Kidney (tissue), 14 donors: Measurements from ENCODE around the gene YBX2. TPM values are rescaled to one million over a fixed set of nuclear protein-coding genes. Genes with fewer than 3 reads are reported as not detected.

Source experiments
- DNase-seq, 5 donors: peaks; one replicate each; pipeline ENCODE4 v3.0.0-alpha.2; 2013 to 2020
- FAIRE-seq: peaks from 2 replicates; lab custom pipeline; 2012; peaks lifted over from hg19 to GRCh38; lab: Jason Lieb, UNC
- H3K27ac ChIP-seq, 2 donors: one replicate each; pipeline ENCODE4 v1.7.0; 2013; ENCODE audit warnings: low read depth in 2 of 2, low read length in 2 of 2, inconsistent platforms in 1 of 2
- H3K27me3 ChIP-seq: one replicate; pipeline ENCODE4 v1.7.1; 2013; ENCODE audit warnings: low read length, inconsistent platforms; ENCODE audit not compliant: control insufficient read depth, insufficient read depth
- H3K36me3 ChIP-seq, 3 donors: one replicate each; pipeline versions ENCODE4 v1.7.0 to v1.7.1; 2013; ENCODE audit warnings: low read length in 3 of 3, control low read depth in 1 of 3, inconsistent platforms in 1 of 3; ENCODE audit not compliant: insufficient read depth in 3 of 3, control insufficient read depth in 2 of 3
- H3K4me1 ChIP-seq, 3 donors: one replicate each; pipeline versions ENCODE4 v1.7.0 to v1.7.1; 2013; ENCODE audit warnings: low read length in 3 of 3, inconsistent platforms in 1 of 3, low read depth in 1 of 3; ENCODE audit not compliant: control insufficient read depth in 2 of 3, insufficient read depth in 2 of 3
- H3K4me3 ChIP-seq, 3 donors: one replicate each; pipeline versions ENCODE4 v1.7.0 to v1.8.1; 2013; ENCODE audit warnings: low read length in 3 of 3, control low read depth in 1 of 3, inconsistent platforms in 1 of 3
- H3K9ac ChIP-seq, 3 donors: one replicate each; pipeline versions ENCODE4 v1.7.0 to v1.7.1; 2013; ENCODE audit warnings: low read length in 3 of 3, control low read depth in 1 of 3, inconsistent platforms in 1 of 3
- H3K9me3 ChIP-seq, 3 donors: one replicate each; pipeline versions ENCODE4 v1.7.0 to v1.7.1; 2013; ENCODE audit warnings: low read length in 3 of 3, control low read depth in 1 of 3, inconsistent platforms in 1 of 3; ENCODE audit not compliant: control insufficient read depth in 2 of 3, insufficient read depth in 1 of 3
- intact Hi-C: fragments of 100-400 bp; cut with DNase I; formaldehyde crosslinking; loops from one replicate; pipeline ENCODE4 v1.11.1; 2022
- polyA plus RNA-seq: library from polyadenylated mRNA; stranded (reverse); fragments of 350-450 nt; fragmentation: Illumina TruSeq; extraction: RNeasy Lipid Tissue Mini Kit (QIAGEN cat#74804); gene quantifications from one replicate; pipeline ENCODE4 v1.2.3, GENCODE V29; 2014; ENCODE audit warnings: low read depth, low replicate concordance; ENCODE audit not compliant: insufficient read depth
- total RNA-seq: library from RNA; stranded (reverse); fragmentation: NEBNext Ultra II Directional; extraction: Animal tissue kit (Norgen Biotek cat#: 25700); gene quantifications from one replicate; pipeline ENCODE4 v1.2.1, GENCODE V29; 2021
- TF ChIP-seq, protein P1 (sequence below): IDR thresholded peaks from 3 replicates; pipeline ENCODE4 v1.5.1; 2012; ENCODE audit warnings: mild to moderate bottlenecking, moderate library complexity, borderline replicate concordance; ENCODE audit not compliant: insufficient read depth; ENCODE audit errors: extremely low read depth
- donor health status: control.
- donor health status: control.
- donor health status: control.
- donor health status: control.
- donor health status: control.
- donor health status: DM: yes; HTN: yes; CAD: no.
- donor health status: Normal renal cell carcinoma (clear cell type).

The YBX2 gene
- total and polyA plus RNA-seq, 2 donors from 2014 or later, result 1.3 to 3.3 TPM

DNA sequence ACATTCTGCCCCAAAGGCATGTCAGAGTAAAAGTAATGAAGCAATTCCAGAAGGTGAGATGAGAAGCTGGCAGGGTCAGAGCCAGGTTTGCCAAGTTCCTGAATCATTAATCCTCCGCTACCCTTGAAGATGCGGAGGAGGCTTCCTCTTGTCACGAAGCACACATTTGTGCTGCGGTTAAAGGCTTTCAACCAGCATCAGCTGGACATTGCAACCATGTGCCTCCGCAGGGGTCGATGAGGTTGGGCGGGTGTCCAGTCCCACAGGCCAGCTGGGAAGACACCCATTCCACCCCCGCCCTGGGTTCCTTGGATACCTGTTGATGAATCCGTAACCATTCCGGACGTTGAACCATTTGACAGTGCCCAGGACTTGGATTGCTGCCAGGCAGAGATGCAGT lies 1.3 kb downstream of the YBX2 start:
- Histone ChIP-seq H3K4me1 (peaks cover 0 to 15% (median 14%) of the 10 kb centered on the region in 3 donors), H3K4me3 (no peak overlapping the region), H3K27me3 (peaks cover 3% of the 10 kb centered on the region), H3K9ac (no peak overlapping the region), H3K27ac (peak overlapping the region in 1 of 2 donors; percentile 43), H3K36me3 (no peaks in the 10 kb centered on the region), H3K9me3 (no peaks in the 10 kb centered on the region)
- TF ChIP-seq, protein P1, sequence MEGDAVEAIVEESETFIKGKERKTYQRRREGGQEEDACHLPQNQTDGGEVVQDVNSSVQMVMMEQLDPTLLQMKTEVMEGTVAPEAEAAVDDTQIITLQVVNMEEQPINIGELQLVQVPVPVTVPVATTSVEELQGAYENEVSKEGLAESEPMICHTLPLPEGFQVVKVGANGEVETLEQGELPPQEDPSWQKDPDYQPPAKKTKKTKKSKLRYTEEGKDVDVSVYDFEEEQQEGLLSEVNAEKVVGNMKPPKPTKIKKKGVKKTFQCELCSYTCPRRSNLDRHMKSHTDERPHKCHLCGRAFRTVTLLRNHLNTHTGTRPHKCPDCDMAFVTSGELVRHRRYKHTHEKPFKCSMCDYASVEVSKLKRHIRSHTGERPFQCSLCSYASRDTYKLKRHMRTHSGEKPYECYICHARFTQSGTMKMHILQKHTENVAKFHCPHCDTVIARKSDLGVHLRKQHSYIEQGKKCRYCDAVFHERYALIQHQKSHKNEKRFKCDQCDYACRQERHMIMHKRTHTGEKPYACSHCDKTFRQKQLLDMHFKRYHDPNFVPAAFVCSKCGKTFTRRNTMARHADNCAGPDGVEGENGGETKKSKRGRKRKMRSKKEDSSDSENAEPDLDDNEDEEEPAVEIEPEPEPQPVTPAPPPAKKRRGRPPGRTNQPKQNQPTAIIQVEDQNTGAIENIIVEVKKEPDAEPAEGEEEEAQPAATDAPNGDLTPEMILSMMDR, result no peak
- no peak for FAIRE-seq
- DNase-seq, result peak in 4 of 5 donors; percentile 22 to 67 (median 59)
- intact Hi-C loops, result no loop called here

DNA sequence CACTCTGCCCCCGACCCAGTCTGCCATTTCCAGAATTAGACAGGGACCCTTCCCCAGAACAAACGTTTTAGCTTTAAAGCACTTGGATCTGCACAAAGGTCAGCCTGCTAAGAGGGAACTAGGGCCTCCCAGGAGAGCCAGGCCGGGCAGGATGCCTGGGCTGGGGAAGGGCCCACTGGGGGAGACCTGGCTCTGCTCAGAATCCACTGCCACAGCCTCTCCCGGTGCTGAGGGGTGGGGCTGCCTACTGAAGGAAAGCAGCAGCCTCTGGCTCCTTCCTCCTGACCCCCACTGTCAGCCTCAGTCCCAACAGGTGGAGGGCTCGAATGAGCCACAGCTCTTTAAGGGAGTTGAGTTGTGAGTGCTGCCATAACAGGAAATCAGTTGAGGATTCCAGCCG lies 1.7 kb downstream of the YBX2 start:
- TF ChIP-seq, protein P1, result no peak
- intact Hi-C loops, result no loop called here
- no peak overlapping the region for H3K9ac ChIP-seq
- peak in 2 of 5 donors; percentile 50 to 63 for DNase-seq
- H3K27me3 ChIP-seq, result peaks cover 3% of the 10 kb centered on the region
- no peak overlapping the region for H3K4me3 ChIP-seq
- no peaks in the 10 kb centered on the region for H3K36me3 ChIP-seq
- no peaks in the 10 kb centered on the region for H3K9me3 ChIP-seq
- H3K27ac ChIP-seq, result peak overlapping the region in 1 of 2 donors; percentile 43
- peaks cover 0 to 15% (median 14%) of the 10 kb centered on the region in 3 donors for H3K4me1 ChIP-seq
- FAIRE-seq, result no peak

DNA sequence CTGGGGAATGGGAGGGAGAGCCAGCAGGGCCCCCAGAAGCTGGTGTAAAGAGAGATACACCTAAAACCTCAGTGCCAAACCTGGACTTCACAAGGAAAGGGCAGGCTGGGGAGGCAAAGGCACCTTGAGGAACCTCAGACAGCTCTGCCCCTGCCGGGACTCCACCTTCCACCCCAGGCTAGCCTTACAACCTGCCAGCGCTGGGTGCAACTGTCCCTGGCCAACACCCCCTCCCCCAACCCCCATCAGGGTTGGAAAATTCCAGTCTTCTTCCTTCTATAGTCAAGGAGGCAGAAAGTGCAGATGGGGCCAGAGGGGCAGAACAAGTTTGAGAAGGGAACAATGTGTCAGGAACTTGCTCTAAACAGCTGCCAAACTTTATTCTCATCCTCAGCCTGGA lies 2.2 kb downstream of the YBX2 start:
- peak overlapping the region in 1 of 2 donors; percentile 43 for H3K27ac ChIP-seq
- no peak for FAIRE-seq
- H3K36me3 ChIP-seq, result no peaks in the 10 kb centered on the region
- H3K4me3 ChIP-seq, result no peak overlapping the region
- H3K9ac ChIP-seq, result no peak overlapping the region
- no peak for DNase-seq
- peaks cover 3% of the 10 kb centered on the region for H3K27me3 ChIP-seq
- no peaks in the 10 kb centered on the region for H3K9me3 ChIP-seq
- intact Hi-C loops, result no loop called here
- TF ChIP-seq, protein P1, result no peak
- peaks cover 0 to 15% (median 14%) of the 10 kb centered on the region in 3 donors for H3K4me1 ChIP-seq

DNA sequence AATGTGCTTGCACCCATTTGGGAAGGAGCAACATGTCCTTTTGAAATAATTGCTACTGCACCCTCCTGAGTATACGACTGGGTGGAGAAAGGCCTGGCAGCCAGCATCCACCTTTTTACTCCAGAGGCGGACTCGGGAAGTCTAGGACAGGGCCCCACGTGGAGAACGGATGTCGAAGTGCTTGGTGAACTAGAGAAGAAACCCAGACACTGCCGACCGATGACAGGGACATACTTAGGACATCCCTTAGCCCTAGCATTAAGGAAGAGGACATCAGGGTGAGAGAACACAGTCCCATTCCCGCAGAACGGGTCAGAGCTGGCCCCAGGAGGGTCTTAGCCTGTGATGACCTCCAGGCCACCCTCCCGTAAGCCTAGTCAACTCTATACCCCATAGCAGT lies 3.8 kb downstream of the YBX2 start:
- Histone ChIP-seq H3K4me3 (no peak overlapping the region), H3K4me1 (peaks cover 0 to 15% (median 10%) of the 10 kb centered on the region in 3 donors), H3K27me3 (peaks cover 3% of the 10 kb centered on the region), H3K27ac (no peak overlapping the region), H3K36me3 (no peaks in the 10 kb centered on the region), H3K9me3 (no peaks in the 10 kb centered on the region), H3K9ac (no peak overlapping the region)
- intact Hi-C loops, result no loop called here
- TF ChIP-seq, protein P1, result no peak
- FAIRE-seq (no peak), DNase-seq (no peak)
